H9 (cell line): ENCODE data around the gene HYI. TPM values are rescaled to one million over a fixed set of nuclear protein-coding genes. Genes with fewer than 3 reads are reported as not detected.

Experiments used
- DNase-seq: peaks from one replicate; pipeline ENCODE4 v3.0.0-alpha.2; 2017
- H2AFZ ChIP-seq: one replicate; pipeline ENCODE4 v1.6.1; 2013; ENCODE audit warnings: mild to moderate bottlenecking, low read length, control low read depth, moderate library complexity
- H2AK5ac ChIP-seq: 2 replicates; pipeline ENCODE4 v1.6.1; 2013; ENCODE audit warnings: low read length, control low read depth, mixed read lengths; ENCODE audit not compliant: insufficient read length
- H2BK120ac ChIP-seq: one replicate; pipeline ENCODE4 v1.6.1; 2013; ENCODE audit warnings: low read depth, mild to moderate bottlenecking, low read length, control low read depth, inconsistent platforms; ENCODE audit not compliant: poor library complexity, severe bottlenecking
- H2BK12ac ChIP-seq: 2 replicates; pipeline ENCODE4 v1.6.1; 2013; ENCODE audit warnings: low read length, control low read depth, mixed read lengths, low read depth; ENCODE audit not compliant: insufficient read length
- H2BK15ac ChIP-seq: 2 replicates; pipeline ENCODE4 v1.6.1; 2013; ENCODE audit warnings: low read depth, low read length, control low read depth
- H2BK20ac ChIP-seq: one replicate; pipeline ENCODE4 v1.6.1; 2013; ENCODE audit warnings: low read depth, mild to moderate bottlenecking, low read length, control low read depth, inconsistent platforms; ENCODE audit not compliant: poor library complexity, severe bottlenecking
- H2BK5ac ChIP-seq: 2 replicates; pipeline ENCODE4 v1.6.1; 2013; ENCODE audit warnings: low read length, control low read depth, mixed read lengths; ENCODE audit not compliant: insufficient read length
- H3K14ac ChIP-seq: 2 replicates; pipeline ENCODE4 v1.6.1; 2013; ENCODE audit warnings: low read length, control low read depth; ENCODE audit not compliant: insufficient read depth
- H3K18ac ChIP-seq: 2 replicates; pipeline ENCODE4 v1.6.1; 2013; ENCODE audit warnings: low read depth, mild to moderate bottlenecking, mixed read lengths, low read length, control low read depth; ENCODE audit not compliant: insufficient read length
- H3K23ac ChIP-seq: 2 replicates; pipeline ENCODE4 v1.6.1; 2013; ENCODE audit warnings: low read length, control low read depth, mixed read lengths, low read depth; ENCODE audit not compliant: insufficient read length
- H3K23me2 ChIP-seq: 2 replicates; pipeline ENCODE4 v1.6.1; 2013; ENCODE audit warnings: low read depth, mild to moderate bottlenecking, mixed read lengths, low read length, control low read depth; ENCODE audit not compliant: insufficient read length, poor library complexity, severe bottlenecking
- H3K27ac ChIP-seq: 2 replicates; pipeline ENCODE4 v1.5.1; 2013; ENCODE audit warnings: low read length, control low read depth, mixed read lengths, low read depth; ENCODE audit not compliant: insufficient read length
- H3K27me3 ChIP-seq: 2 replicates; pipeline ENCODE4 v1.6.1; 2013; ENCODE audit warnings: low read length, control low read depth, inconsistent platforms; ENCODE audit not compliant: insufficient read depth
- H3K4ac ChIP-seq: 2 replicates; pipeline ENCODE4 v1.6.1; 2013; ENCODE audit warnings: low read depth, mild to moderate bottlenecking, control low read depth, inconsistent platforms, low read length, moderate library complexity
- H3K4me1 ChIP-seq: 2 replicates; pipeline ENCODE4 v1.6.1; 2013; ENCODE audit warnings: low read length, control low read depth, inconsistent platforms; ENCODE audit not compliant: insufficient read depth
- H3K4me2 ChIP-seq: 2 replicates; pipeline ENCODE4 v1.6.1; 2013; ENCODE audit warnings: low read length, control low read depth, mixed read lengths; ENCODE audit not compliant: insufficient read length, insufficient read depth
- H3K56ac ChIP-seq: 2 replicates; pipeline ENCODE4 v1.6.1; 2013; ENCODE audit warnings: low read depth, mild to moderate bottlenecking, mixed read lengths, low read length, control low read depth; ENCODE audit not compliant: insufficient read length
- H3K79me1 ChIP-seq: 2 replicates; pipeline ENCODE4 v1.6.1; 2013; ENCODE audit warnings: low read depth, mild to moderate bottlenecking, moderate library complexity, low read length, control low read depth, inconsistent platforms; ENCODE audit not compliant: insufficient read depth, poor library complexity, severe bottlenecking
- H3K79me2 ChIP-seq: 2 replicates; pipeline ENCODE4 v1.6.1; 2013; ENCODE audit warnings: low read length, control low read depth, inconsistent platforms; ENCODE audit not compliant: insufficient read depth
- H3K9ac ChIP-seq: 2 replicates; pipeline ENCODE4 v1.6.1; 2013; ENCODE audit warnings: low read length, control low read depth, mixed read lengths; ENCODE audit not compliant: insufficient read length; ENCODE audit errors: extremely low read depth
- H3K9me3 ChIP-seq: one replicate; pipeline ENCODE4 v1.6.1; 2013; ENCODE audit warnings: low read depth, low read length, inconsistent platforms; ENCODE audit not compliant: control insufficient read depth
- H3T11ph ChIP-seq: one replicate; pipeline ENCODE4 v1.6.1; 2013; ENCODE audit warnings: mild to moderate bottlenecking, low read length, control low read depth, inconsistent platforms
- H4K20me1 ChIP-seq: one replicate; pipeline ENCODE4 v1.6.1; 2013; ENCODE audit not compliant: control insufficient read depth, insufficient read length, insufficient read depth
- H4K5ac ChIP-seq: 2 replicates; pipeline ENCODE4 v1.6.1; 2013; ENCODE audit warnings: low read depth, mild to moderate bottlenecking, mixed read lengths, low read length, control low read depth; ENCODE audit not compliant: insufficient read length
- H4K8ac ChIP-seq: replicated peaks from 2 replicates; pipeline ENCODE4 v1.6.1; 2013; ENCODE audit warnings: low read length, control low read depth, mixed read lengths, low read depth; ENCODE audit not compliant: insufficient read length
- H4K91ac ChIP-seq: 2 replicates; pipeline ENCODE4 v1.6.1; 2013; ENCODE audit warnings: low read depth, mild to moderate bottlenecking, moderate library complexity, mixed read lengths, low read length, control low read depth; ENCODE audit not compliant: insufficient read length
- H3K27ac Mint-ChIP-seq, 3 experiments: 2 replicates in 2 of 3; 3 replicates in 1 of 3; pipeline ENCODE4 v1.8.0; 2020 to 2021; ENCODE audit warnings: mixed read lengths in 3 of 3, mild to moderate bottlenecking in 1 of 3, moderate library complexity in 1 of 3
- H3K27me3 Mint-ChIP-seq: 2 replicates; pipeline ENCODE4 v1.8.0; 2021; ENCODE audit warnings: low read depth, mild to moderate bottlenecking, moderate library complexity, mixed read lengths
- H3K36me3 Mint-ChIP-seq, 3 experiments: 2 replicates in 2 of 3; 3 replicates in 1 of 3; pipeline ENCODE4 v1.8.0; 2020 to 2021; ENCODE audit warnings: low read depth in 3 of 3, mixed read lengths in 3 of 3; ENCODE audit not compliant: insufficient read depth in 1 of 3
- H3K4me1 Mint-ChIP-seq, 2 experiments: 2 replicates each; pipeline ENCODE4 v1.8.0; 2020; ENCODE audit warnings: mixed read lengths in 2 of 2
- H3K4me3 Mint-ChIP-seq, 2 experiments: 2 replicates in 1 of 2; 3 replicates in 1 of 2; pipeline ENCODE4 v1.8.0; 2020 to 2021; ENCODE audit warnings: mild to moderate bottlenecking in 2 of 2, mixed read lengths in 2 of 2, moderate library complexity in 1 of 2
- H3K9me3 Mint-ChIP-seq, 2 experiments: 2 replicates in 1 of 2; 3 replicates in 1 of 2; pipeline ENCODE4 v1.8.0; 2020; ENCODE audit warnings: mild to moderate bottlenecking in 2 of 2, mixed read lengths in 2 of 2, moderate library complexity in 1 of 2
- CTCF ChIP-seq: fragments of 200-600 bp; sonication (generic); conservative IDR thresholded peaks from 3 replicates; pipeline ENCODE4 v1.8.0; 2021; ENCODE audit warnings: antibody characterized with exemption, mild to moderate bottlenecking
- WGBS: extraction: QIAGEN DNeasy Blood & Tissue Kit; methylation state at CpG from one replicate; pipeline ENCODE4 v1.1.7; 2013; ENCODE audit warnings: missing lambda C conversion rate, low lambda C conversion rate, mixed read lengths; ENCODE audit not compliant: insufficient read length; ENCODE audit errors: extremely low coverage; 5-methylcytosine and 5-hydroxymethylcytosine counted together
- total RNA-seq: library from RNA; stranded (reverse); gene quantifications from 2 replicates; pipeline ENCODE4 v1.2.1, GENCODE V29; 2021

Gene HYI
- total RNA-seq, 1 experiment from 2014 or later: 16.1 TPM

GRCh38 chr1:43438953-43439581, 14.7 kb downstream of the HYI start:
- no peak overlapping the region for H3K4me3 Mint-ChIP-seq
- no CpG with 5 or more reads among the region's 10 CpGs for WGBS
- H2BK15ac ChIP-seq: no peak overlapping the region
- H3K27ac Mint-ChIP-seq: no peak overlapping the region
- H2BK5ac ChIP-seq: no peak overlapping the region
- H4K20me1 ChIP-seq: no peaks in the 10 kb centered on the region
- DNase-seq: no peak
- H4K91ac ChIP-seq: no peak overlapping the region
- H3T11ph ChIP-seq: no peak overlapping the region
- H2BK20ac ChIP-seq: no peak overlapping the region
- H3K9me3 Mint-ChIP-seq: no peaks in the 10 kb centered on the region
- no peak overlapping the region for H4K8ac ChIP-seq
- no peaks in the 10 kb centered on the region for H3K79me2 ChIP-seq
- H3K4me2 ChIP-seq: no peak overlapping the region
- H3K4me1 Mint-ChIP-seq: no peaks in the 10 kb centered on the region
- no peak overlapping the region for H3K14ac ChIP-seq
- H3K23me2 ChIP-seq: no peaks in the 10 kb centered on the region
- H3K23ac ChIP-seq: no peak overlapping the region
- H3K27me3 Mint-ChIP-seq: no peaks in the 10 kb centered on the region
- H3K4ac ChIP-seq: no peak overlapping the region
- peaks cover 4 to 42% (median 24%) of the 10 kb centered on the region in 3 experiments; a peak in 6 of 7 replicates for H3K36me3 Mint-ChIP-seq
- no peaks in the 10 kb centered on the region for H3K4me1 ChIP-seq
- no peak overlapping the region for H3K56ac ChIP-seq
- no peaks in the 10 kb centered on the region for H3K79me1 ChIP-seq
- no peaks in the 10 kb centered on the region for H3K9me3 ChIP-seq
- H3K27me3 ChIP-seq: no peaks in the 10 kb centered on the region
- H4K5ac ChIP-seq: no peak overlapping the region
- TF ChIP-seq CTCF: no peak
- H2BK120ac ChIP-seq: no peak overlapping the region
- no peak overlapping the region for H2AK5ac ChIP-seq
- H2BK12ac ChIP-seq: no peak overlapping the region
- H3K18ac ChIP-seq: no peak overlapping the region
- H3K27ac ChIP-seq: no peak overlapping the region
- no peak overlapping the region for H2AFZ ChIP-seq
- no peak overlapping the region for H3K9ac ChIP-seq
